Fibroblast of upper back skin (primary cell): ENCODE measurements around the gene RLF.

Experiments used
- DNase-seq: peaks from one replicate; pipeline ENCODE4 v3.0.0-alpha.2; 2013

Gene RLF

GRCh38 chr1:40239626-40240025, 78.4 kb downstream of the RLF start:
- peak; percentile 68 for DNase-seq

GRCh38 chr1:40240390-40240789, 79.2 kb downstream of the RLF start:
- DNase-seq = no peak

GRCh38 chr1:40241362-40241761, 80.2 kb downstream of the RLF start:
- DNase-seq = no peak

- peak; percentile 9 for DNase-seq
Observed at GRCh38 chr1:40243351-40243750, 82.2 kb downstream of the RLF start.

- DNase-seq = no peak
Observed at GRCh38 chr1:40244138-40244744, 83.1 kb downstream of the RLF start.

GRCh38 chr1:40245686-40246085, 84.5 kb downstream of the RLF start:
- no peak for DNase-seq

GRCh38 chr1:40247655-40248054, 86.5 kb downstream of the RLF start, which contains the start of gene TMCO2:
TMCO2 (plus strand) TSS chr1:40247937; CDS start chr1:40247994, 57 bp downstream.
- no peak for DNase-seq

GRCh38 chr1:40248412-40248811, 87.2 kb downstream of the RLF start:
- no peak for DNase-seq

- DNase-seq = no peak
Observed at GRCh38 chr1:40251456-40251855, 90.3 kb downstream of the RLF start.

GRCh38 chr1:40252601-40253000, 91.4 kb downstream of the RLF start:
- peak; percentile 48 for DNase-seq

- DNase-seq = no peak
Observed at GRCh38 chr1:40255231-40255630, 94.0 kb downstream of the RLF start.

GRCh38 chr1:40256401-40257084, 95.4 kb downstream of the RLF start:
- no peak for DNase-seq

- DNase-seq = no peak
Observed at GRCh38 chr1:40257313-40257687, 96.1 kb downstream of the RLF start.

GRCh38 chr1:40257688-40258444, 96.7 kb downstream of the RLF start, which contains the start of gene ZMPSTE24:
ZMPSTE24 (plus strand) TSS chr1:40258236; CDS start chr1:40258272, 36 bp downstream.
- DNase-seq = peak; percentile 98

- peak; percentile 6 for DNase-seq
Observed at GRCh38 chr1:40258445-40258769, 97.2 kb downstream of the RLF start.

GRCh38 chr1:40264354-40264781, 103.2 kb downstream of the RLF start:
- DNase-seq = no peak

- DNase-seq = no peak
Observed at GRCh38 chr1:40265298-40265697, 104.1 kb downstream of the RLF start.

- DNase-seq = no peak
Observed at GRCh38 chr1:40265919-40266318, 104.7 kb downstream of the RLF start.

- DNase-seq = no peak
Observed at GRCh38 chr1:40266786-40267535, 105.8 kb downstream of the RLF start.

GRCh38 chr1:40267767-40268187, 106.6 kb downstream of the RLF start:
- peak; percentile 95 for DNase-seq

- no peak for DNase-seq
Observed at GRCh38 chr1:40268211-40268610, 107.0 kb downstream of the RLF start.

- peak; percentile 17 for DNase-seq
Observed at GRCh38 chr1:40270152-40270834, 109.1 kb downstream of the RLF start.
